HepG2 (cell line): ENCODE data around the gene ARGLU1. TPM values are rescaled to one million over a fixed set of nuclear protein-coding genes. Genes with fewer than 3 reads are reported as not detected.

Experiments
- ATAC-seq: fragments of 200-7000 bp; cut with Tn5 transposase; 3 replicates; pipeline ENCODE4 v1.9.1; 2020; ENCODE audit warnings: mild to moderate bottlenecking, moderate library complexity
- BruUV-seq: library from RNA; stranded (reverse); fragments of 400-500 nt; replicated peaks from 2 replicates; lab custom pipeline; 2021; lab: Mats Ljungman, UMichigan
- CTCF ChIA-PET: fragments of 300-600 bp; formaldehyde crosslinking; extraction: SDS; loops from one replicate; lab custom pipeline; 2021; ENCODE audit warnings: low total read pairs, inconsistent platforms, low intra/inter-chr PET ratio; lab: Yijun Ruan, JAX
- POLR2A ChIA-PET: fragments of 350-600 bp; sonication (Branson Sonifier 250); formaldehyde crosslinking; loops from one replicate; lab custom pipeline; 2020; ENCODE audit warnings: antibody characterized with exemption, inconsistent platforms; lab: Yijun Ruan, JAX
- DNase-seq: peaks from one replicate; pipeline ENCODE4 v3.0.0-alpha.2; 2015; ENCODE audit warnings: low spot score
- FAIRE-seq: peaks from 3 replicates; lab custom pipeline; 2011; peaks lifted over from hg19 to GRCh38; lab: Jason Lieb, UNC
- H2AFZ ChIP-seq: one replicate; pipeline ENCODE4 v1.6.1; 2011; ENCODE audit warnings: low read length, inconsistent platforms
- H3K27ac ChIP-seq: fragments of 300-600 bp; 3 replicates; pipeline ENCODE4 v1.8.0; 2011; ENCODE audit warnings: mixed run types, mild to moderate bottlenecking, mixed read lengths, low read length, inconsistent platforms; ENCODE audit not compliant: insufficient read depth; ENCODE audit errors: extremely low read length
- H3K27me3 ChIP-seq, 2 experiments: fragments of 200-600 bp in 1 of 2; 2 replicates in 1 of 2; 3 replicates in 1 of 2; pipeline versions ENCODE4 v1.6.0 to v1.8.0; 2011; ENCODE audit warnings: low read length in 2 of 2, mild to moderate bottlenecking in 2 of 2, moderate library complexity in 2 of 2, inconsistent platforms in 1 of 2; ENCODE audit not compliant: insufficient read depth in 2 of 2, control insufficient read depth in 1 of 2
- H3K36me3 ChIP-seq, 2 experiments: fragments of 200-600 bp in 1 of 2; replicated peaks in 1 of 2; 2 replicates in 1 of 2; 3 replicates in 1 of 2; pipeline versions ENCODE4 v1.5.1 to v1.8.0; 2011; ENCODE audit warnings: low read length in 2 of 2, inconsistent platforms in 1 of 2; ENCODE audit not compliant: insufficient read depth in 2 of 2, control insufficient read depth in 1 of 2
- H3K4me1 ChIP-seq: 2 replicates; pipeline ENCODE4 v1.5.1; 2012; ENCODE audit warnings: low read length, inconsistent platforms; ENCODE audit not compliant: insufficient read depth
- H3K4me2 ChIP-seq: 2 replicates; pipeline ENCODE4 v1.6.0; 2011; ENCODE audit warnings: low read depth, low read length, inconsistent platforms
- H3K4me3 ChIP-seq, 3 experiments: fragments of 200-600 bp in 1 of 3; sonication (generic), shearing (Covaris generic) in 1 of 3; replicated peaks in 1 of 3; 2 replicates each; pipeline ENCODE4 v1.5.1; 2011 to 2016; ENCODE audit warnings: low read length in 3 of 3, inconsistent platforms in 2 of 3, low read depth in 2 of 3, mild to moderate bottlenecking in 2 of 3, control low read depth in 1 of 3, mixed read lengths in 1 of 3; ENCODE audit not compliant: insufficient read depth in 1 of 3
- H3K79me2 ChIP-seq: one replicate; pipeline ENCODE4 v1.6.1; 2011; ENCODE audit warnings: low read length, inconsistent platforms; ENCODE audit not compliant: insufficient read depth
- H3K9ac ChIP-seq: 2 replicates; pipeline ENCODE4 v1.6.0; 2011; ENCODE audit warnings: mild to moderate bottlenecking, low read depth, low read length, inconsistent platforms; ENCODE audit not compliant: insufficient read depth
- H3K9me3 ChIP-seq: 2 replicates; pipeline ENCODE4 v1.5.1; 2012; ENCODE audit warnings: mild to moderate bottlenecking, low read length
- H4K20me1 ChIP-seq: 2 replicates; pipeline ENCODE4 v1.6.0; 2011; ENCODE audit warnings: inconsistent platforms, mild to moderate bottlenecking, low read length, moderate library complexity; ENCODE audit not compliant: insufficient read depth
- AKAP8 ChIP-seq: sonication (generic); formaldehyde crosslinking; IDR thresholded peaks from 2 replicates; pipeline ENCODE4 v1.5.1; 2020; ENCODE audit warnings: mild to moderate bottlenecking, missing genetic modification reagents
- ARNTL ChIP-seq: sonication (generic); formaldehyde crosslinking; IDR thresholded peaks from 2 replicates; pipeline ENCODE4 v1.4.0; 2020; ENCODE audit warnings: mild to moderate bottlenecking, missing genetic modification reagents
- KLF11 ChIP-seq: IDR thresholded peaks from 2 replicates; pipeline ENCODE4 v1.6.1; 2016; ENCODE audit warnings: missing compliant biosample characterization
- PPARG ChIP-seq: conservative IDR thresholded peaks from 2 replicates; pipeline ENCODE4 v1.6.1; 2016; ENCODE audit warnings: missing biosample characterization, missing genetic modification reagents
- RBM39 ChIP-seq: fragments of 200-400 bp; formaldehyde crosslinking; IDR thresholded peaks from one replicate; pipeline ENCODE4 v1.6.1; 2018; ENCODE audit warnings: antibody characterized with exemption, mild to moderate bottlenecking, low read depth, low read length; ENCODE audit not compliant: poor library complexity, severe bottlenecking
- SATB2 ChIP-seq: sonication (generic); formaldehyde crosslinking; IDR thresholded peaks from 2 replicates; pipeline ENCODE4 v1.5.0; 2020; ENCODE audit warnings: missing genetic modification reagents
- TP53 ChIP-seq: sonication (generic); formaldehyde crosslinking; conservative IDR thresholded peaks from 2 replicates; pipeline ENCODE4 v1.4.0; 2020; ENCODE audit warnings: missing genetic modification reagents
- ZBTB21 ChIP-seq: sonication (generic); formaldehyde crosslinking; IDR thresholded peaks from 2 replicates; pipeline ENCODE4 v1.4.0; 2020; ENCODE audit warnings: missing genetic modification reagents
- ZBTB26 ChIP-seq: IDR thresholded peaks from 2 replicates; pipeline ENCODE4 v1.6.1; 2016; ENCODE audit warnings: missing compliant biosample characterization, missing genetic modification reagents, borderline replicate concordance
- ZNF280D ChIP-seq: sonication (generic); formaldehyde crosslinking; IDR thresholded peaks from 2 replicates; pipeline ENCODE4 v1.5.1; 2020; ENCODE audit warnings: mild to moderate bottlenecking, missing genetic modification reagents
- ZNF432 ChIP-seq: sonication (generic); formaldehyde crosslinking; IDR thresholded peaks from 2 replicates; pipeline ENCODE4 v1.5.0; 2020; ENCODE audit warnings: missing genetic modification reagents, mild to moderate bottlenecking, borderline replicate concordance
- ZNF615 ChIP-seq: sonication (generic); formaldehyde crosslinking; IDR thresholded peaks from 2 replicates; pipeline ENCODE4 v1.5.0; 2020; ENCODE audit warnings: mild to moderate bottlenecking, missing genetic modification reagents, borderline replicate concordance
- ZNF704 ChIP-seq: sonication (generic); formaldehyde crosslinking; IDR thresholded peaks from 2 replicates; pipeline ENCODE4 v1.8.1; 2023; ENCODE audit warnings: mild to moderate bottlenecking, inconsistent platforms, moderate library complexity, missing genetic modification reagents, borderline replicate concordance
- ZNF724P ChIP-seq: sonication (generic); formaldehyde crosslinking; IDR thresholded peaks from 2 replicates; pipeline ENCODE4 v1.8.0; 2022; ENCODE audit warnings: missing genetic modification reagents, borderline replicate concordance
- ZUFSP ChIP-seq: sonication (generic); formaldehyde crosslinking; IDR thresholded peaks from 2 replicates; pipeline ENCODE4 v1.9.0; 2021; ENCODE audit warnings: missing genetic modification reagents, mild to moderate bottlenecking, borderline replicate concordance
- WGBS: methylation state at CpG from one replicate; pipeline ENCODE4 v1.1.6; 2017; ENCODE audit warnings: low lambda C conversion rate; 5-methylcytosine and 5-hydroxymethylcytosine counted together
- in situ Hi-C: cut with HindIII; loops from 2 replicates; pipeline ENCODE4 v1.10.0; 2017; ENCODE audit warnings: low pct_unique_long_range_greater_than_20kb; ENCODE audit not compliant: extremely low pct_ligation_motif_present
- intact Hi-C: fragments of 100-400 bp; cut with micrococcal nuclease; formaldehyde crosslinking; loops from one replicate; pipeline ENCODE4 v1.10.0; 2022; ENCODE audit not compliant: unreplicated experiment
- polyA plus RNA-seq, 8 experiments: library from polyadenylated mRNA; depleted of rRNA in 3 of 8; stranded (reverse) in 7 of 8; unstranded in 1 of 8; fragments of >200 nt; fragmentation: Illumina TruSeq in 4 of 8; extraction: Trizol in 4 of 8; gene quantifications; 2 replicates each; pipeline versions ENCODE4 v1.2.1 to v1.2.3, GENCODE V29; 2011 to 2016; ENCODE audit warnings: low read depth in 4 of 8, missing spikeins in 1 of 8, mixed read lengths in 1 of 8; ENCODE audit not compliant: insufficient read depth in 1 of 8
- total RNA-seq, 5 experiments: library from RNA; depleted of rRNA; stranded (reverse); fragments of >200 nt; fragmentation: Illumina TruSeq; extraction: Trizol; gene quantifications; 2 replicates each; pipeline ENCODE4 v1.2.3, GENCODE V29; 2016; ENCODE audit warnings: low read depth in 1 of 5

ARGLU1 gene
- total and polyA plus RNA-seq, 2 of the 13 experiments (the other 11 are each of a cell fraction or from before 2014, with no cell fraction given): 47.1 to 70.6 TPM

- no peak for TF ChIP-seq ZNF280D (CRISPR knock-in tag)
- TF ChIP-seq, all 625 proteins: peak for 0
Observed at GRCh38 chr13:106515635-106516254, 52.2 kb downstream of the ARGLU1 start (continued).

- no peaks in the 10 kb centered on the region for H3K9me3 ChIP-seq
- no peak overlapping the region for H3K4me3 ChIP-seq
- H4K20me1 ChIP-seq: no peaks in the 10 kb centered on the region
- no peak overlapping the region for H3K27ac ChIP-seq
- H3K4me1 ChIP-seq: no peaks in the 10 kb centered on the region
- ChIA-PET CTCF (no interaction called here), POLR2A (no interaction called here)
- DNase-seq: no peak
- FAIRE-seq: no peak
- no peaks in the 10 kb centered on the region for H3K79me2 ChIP-seq
- H2AFZ ChIP-seq: no peak overlapping the region
- BruUV-seq: no TSS peak
- H3K36me3 ChIP-seq: no peaks in the 10 kb centered on the region
- in situ Hi-C loops (no loop called here), intact Hi-C loops (no loop called here)
- ATAC-seq: no peak
- 55% methylated on average over 15 of the region's 15 CpGs for WGBS
- no peaks in the 10 kb centered on the region for H3K27me3 ChIP-seq
- H3K9ac ChIP-seq: no peak overlapping the region
- H3K4me2 ChIP-seq: no peak overlapping the region
- no peak for TF ChIP-seq SATB2 (CRISPR knock-in tag)
- TF ChIP-seq ZNF724P (CRISPR knock-in tag): no peak
- TF ChIP-seq ZUFSP (CRISPR knock-in tag): no peak
- no peak for TF ChIP-seq PPARG (CRISPR knock-in tag)
- TF ChIP-seq ZBTB26 (CRISPR knock-in tag): no peak
- TF ChIP-seq KLF11 (CRISPR knock-in tag): no peak
- TF ChIP-seq ZNF704 (CRISPR knock-in tag): no peak
- no peak for TF ChIP-seq ZNF615 (CRISPR knock-in tag)
- TF ChIP-seq RBM39: no peak
- no peak for TF ChIP-seq TP53 (CRISPR knock-in tag)
- no peak for TF ChIP-seq ZNF432 (CRISPR knock-in tag)
- no peak for TF ChIP-seq AKAP8
- no peak for TF ChIP-seq ZBTB21 (CRISPR knock-in tag)
- TF ChIP-seq ARNTL (CRISPR knock-in tag): no peak
Observed at GRCh38 chr13:106514928-106515634, 52.9 kb downstream of the ARGLU1 start.
